Suprapubic skin (tissue), 4 donors: ENCODE data around the gene C5orf47. TPM values are rescaled to one million over a fixed set of nuclear protein-coding genes. Genes with fewer than 3 reads are reported as not detected.

Experiments used
- DNase-seq, 2 donors: peaks; one replicate each; pipeline ENCODE4 v3.0.0-alpha.2; 2019; ENCODE audit warnings: low spot score in 2 of 2
- H3K27ac ChIP-seq: fragments of 200-600 bp; sonication (generic); one replicate; pipeline ENCODE4 v1.5.1; 2019
- H3K27me3 ChIP-seq: fragments of 200-600 bp; sonication (generic); one replicate; pipeline ENCODE4 v1.5.1; 2019
- H3K36me3 ChIP-seq: fragments of 200-600 bp; sonication (generic); one replicate; pipeline ENCODE4 v1.5.1; 2019
- H3K4me1 ChIP-seq: fragments of 200-600 bp; sonication (generic); one replicate; pipeline ENCODE4 v1.5.1; 2019
- H3K4me3 ChIP-seq: fragments of 200-600 bp; sonication (generic); one replicate; pipeline ENCODE4 v1.5.1; 2019; ENCODE audit warnings: mild to moderate bottlenecking
- H3K9me3 ChIP-seq: fragments of 200-600 bp; sonication (generic); one replicate; pipeline ENCODE4 v1.5.1; 2019
- CTCF ChIP-seq, 2 donors: fragments of 200-600 bp in 1 of 2; fragments of 450-650 bp in 1 of 2; sonication (generic) in 1 of 2; IDR thresholded peaks; one replicate each; pipeline ENCODE4 v1.5.1; 2016 to 2019; ENCODE audit warnings: antibody characterized with exemption in 2 of 2, mild to moderate bottlenecking in 1 of 2, moderate library complexity in 1 of 2
- EP300 ChIP-seq: sonication (generic); formaldehyde crosslinking; IDR thresholded peaks from one replicate; pipeline ENCODE4 v1.6.1; 2017; ENCODE audit warnings: antibody characterized with exemption
- POLR2A ChIP-seq, 2 donors: fragments of 450-650 bp; IDR thresholded peaks; one replicate each; pipeline ENCODE4 v1.6.1; 2017; ENCODE audit warnings: antibody characterized with exemption in 2 of 2, mild to moderate bottlenecking in 2 of 2, moderate library complexity in 2 of 2
- POLR2AphosphoS5 ChIP-seq, 3 donors: sonication (generic); formaldehyde crosslinking; IDR thresholded peaks; one replicate each; pipeline ENCODE4 v1.6.1; 2017; ENCODE audit warnings: antibody characterized with exemption in 3 of 3
- WGBS: methylation state at CpG from one replicate; pipeline ENCODE4 v1.1.5; 2018; 5-methylcytosine and 5-hydroxymethylcytosine counted together
- total RNA-seq, 4 donors: library from RNA; depleted of rRNA; stranded (reverse); fragments of >200 nt; gene quantifications; one replicate each; pipeline ENCODE4 v1.1.0, GENCODE V29; 2016

Gene C5orf47
- total RNA-seq, result not detected

- WGBS, result 92% methylated on average over 48 of the region's 51 CpGs
- no peak within 1 kb of the TSS for H3K4me3 ChIP-seq
- H3K36me3 ChIP-seq, result no peaks in the 10 kb centered on the region
- H3K4me1 ChIP-seq, result no peaks in the 10 kb centered on the region
- H3K27me3 ChIP-seq, result peaks cover 3% of the 10 kb centered on the region
- no peaks in the 10 kb centered on the region for H3K9me3 ChIP-seq
- DNase-seq, result no peak
- TF ChIP-seq POLR2AphosphoS5 (IDR thresholded peaks at IDR 0.05) (no peak), POLR2A (IDR thresholded peaks at IDR 0.05) (no peak), CTCF (IDR thresholded peaks at IDR 0.05) (no peak), EP300 (no peak)
- no peak within 1 kb of the TSS for H3K27ac ChIP-seq
Observed at GRCh38 chr5:173988554-173989431, at the start of gene C5orf47. Gene C5orf47 (plus strand): TSS chr5:173989170. CDS start chr5:173989264, 94 bp downstream.

GRCh38 chr5:173940269-173940668 is 48.7 kb upstream of the C5orf47 start:
- WGBS, result 84% methylated on average over 2 of the region's 2 CpGs
- DNase-seq, result no peak
- H3K4me1 ChIP-seq, result peaks cover 12% of the 10 kb centered on the region
- no peak overlapping the region for H3K27ac ChIP-seq
- peaks cover 5% of the 10 kb centered on the region for H3K36me3 ChIP-seq
- H3K9me3 ChIP-seq, result no peaks in the 10 kb centered on the region
- no peaks in the 10 kb centered on the region for H3K27me3 ChIP-seq
- H3K4me3 ChIP-seq, result no peak overlapping the region
- TF ChIP-seq EP300, result no peak
- TF ChIP-seq POLR2A (IDR thresholded peaks at IDR 0.05), result no peak
- no peak for TF ChIP-seq CTCF (IDR thresholded peaks at IDR 0.05)
- TF ChIP-seq POLR2AphosphoS5 (IDR thresholded peaks at IDR 0.05), result no peak

- Histone ChIP-seq H3K27ac (no peak overlapping the region), H3K4me1 (peaks cover 12% of the 10 kb centered on the region), H3K4me3 (no peak overlapping the region), H3K27me3 (no peaks in the 10 kb centered on the region), H3K36me3 (peaks cover 13% of the 10 kb centered on the region), H3K9me3 (no peaks in the 10 kb centered on the region)
- TF ChIP-seq EP300 (no peak), POLR2A (IDR thresholded peaks at IDR 0.05) (no peak)
- 84% methylated on average over 2 of the region's 2 CpGs for WGBS
- DNase-seq, result no peak
Observed at GRCh38 chr5:173941102-173941501, 47.9 kb upstream of the C5orf47 start.

- no peak for TF ChIP-seq CTCF (IDR thresholded peaks at IDR 0.05)
- TF ChIP-seq POLR2AphosphoS5 (IDR thresholded peaks at IDR 0.05), result no peak
- TF ChIP-seq POLR2A (IDR thresholded peaks at IDR 0.05), result no peak
- TF ChIP-seq EP300, result no peak
- H3K36me3 ChIP-seq, result peaks cover 21% of the 10 kb centered on the region
- no peaks in the 10 kb centered on the region for H3K27me3 ChIP-seq
- H3K4me1 ChIP-seq, result peaks cover 12% of the 10 kb centered on the region
- no peak overlapping the region for H3K4me3 ChIP-seq
- no peak for DNase-seq
- peak overlapping the region; percentile 5 for H3K27ac ChIP-seq
- WGBS, result 81% methylated on average over 9 of the region's 9 CpGs
- no peaks in the 10 kb centered on the region for H3K9me3 ChIP-seq
Observed at GRCh38 chr5:173941758-173942401, 47.1 kb upstream of the C5orf47 start.

GRCh38 chr5:173944511-173944910 is 44.5 kb upstream of the C5orf47 start:
- no peaks in the 10 kb centered on the region for H3K9me3 ChIP-seq
- peaks cover 12% of the 10 kb centered on the region for H3K4me1 ChIP-seq
- H3K27me3 ChIP-seq, result no peaks in the 10 kb centered on the region
- DNase-seq, result no peak
- no peak overlapping the region for H3K27ac ChIP-seq
- WGBS, result 73% methylated on average over 2 of the region's 2 CpGs
- H3K4me3 ChIP-seq, result no peak overlapping the region
- TF ChIP-seq POLR2AphosphoS5 (IDR thresholded peaks at IDR 0.05) (no peak), EP300 (no peak), POLR2A (IDR thresholded peaks at IDR 0.05) (no peak), CTCF (IDR thresholded peaks at IDR 0.05) (no peak)
- peaks cover 44% of the 10 kb centered on the region for H3K36me3 ChIP-seq
